NT2/D1 (cell line): ENCODE data around the gene ACVR2B.

Experiments
- DNase-seq: peaks from one replicate; pipeline ENCODE4 v3.0.0-alpha.2; 2011; ENCODE audit warnings: low read depth, low spot score
- H3K27me3 ChIP-seq: 2 replicates; pipeline ENCODE4 v1.6.0; 2011; ENCODE audit warnings: mild to moderate bottlenecking; ENCODE audit not compliant: insufficient read length, insufficient read depth
- H3K36me3 ChIP-seq: 2 replicates; pipeline ENCODE4 v1.6.1; 2011; ENCODE audit warnings: mild to moderate bottlenecking, low read length, mixed read lengths; ENCODE audit not compliant: insufficient read depth, insufficient read length
- H3K4me1 ChIP-seq: 2 replicates; pipeline ENCODE4 v1.5.1; 2011; ENCODE audit not compliant: insufficient read depth, insufficient read length
- H3K4me3 ChIP-seq: 2 replicates; pipeline ENCODE4 v1.5.1; 2011; ENCODE audit warnings: low read depth; ENCODE audit not compliant: insufficient read length
- H3K9ac ChIP-seq: 2 replicates; pipeline ENCODE4 v1.6.0; 2011; ENCODE audit warnings: low read depth; ENCODE audit not compliant: insufficient read length
- H3K9me3 ChIP-seq: 2 replicates; pipeline ENCODE4 v1.5.1; 2011; ENCODE audit warnings: mild to moderate bottlenecking, low read length; ENCODE audit not compliant: insufficient read depth
- SUZ12 ChIP-seq: IDR thresholded peaks from 2 replicates; pipeline ENCODE4 v1.6.1; 2011; ENCODE audit not compliant: insufficient read length, insufficient read depth; ENCODE audit errors: extremely low read depth
- YY1 ChIP-seq: IDR thresholded peaks from 2 replicates; pipeline ENCODE4 v1.6.1; 2011; ENCODE audit not compliant: insufficient read length, insufficient read depth
- ZNF274 ChIP-seq: IDR thresholded peaks from 2 replicates; pipeline ENCODE4 v1.6.1; 2011; ENCODE audit warnings: mild to moderate bottlenecking, low read depth, low read length

The ACVR2B gene

DNA sequence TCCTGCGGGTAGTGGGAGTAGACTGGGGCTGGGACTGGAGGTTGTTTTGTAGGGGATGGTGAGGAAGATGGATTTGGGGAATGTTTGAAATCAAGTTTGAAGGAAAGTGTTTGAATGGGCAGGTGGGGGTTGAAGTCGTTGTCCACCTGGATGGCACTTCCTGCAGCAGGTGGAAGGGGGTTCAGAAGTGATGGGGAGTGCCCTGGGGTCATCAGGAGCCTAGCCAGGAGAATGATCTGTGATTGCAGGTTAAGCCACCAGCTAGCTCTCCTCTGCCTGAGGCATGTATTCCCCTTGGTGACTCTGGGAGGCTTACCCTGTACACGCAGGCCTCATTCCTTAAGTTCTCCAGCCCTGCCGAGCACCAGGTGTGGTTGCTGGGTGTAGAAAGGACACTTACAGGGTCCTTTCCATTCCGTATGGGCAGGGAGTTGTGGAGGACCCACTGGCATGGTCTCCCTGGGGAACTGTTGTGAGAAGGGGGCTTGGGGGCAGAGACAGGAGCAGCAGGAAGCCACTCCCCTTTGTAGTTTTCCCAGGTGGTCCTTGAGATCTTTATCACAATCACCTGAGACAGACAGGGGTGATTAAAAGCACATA, 22.6 kb downstream of the ACVR2B start:
- H3K9me3 ChIP-seq = no peaks in the 10 kb centered on the region

DNA sequence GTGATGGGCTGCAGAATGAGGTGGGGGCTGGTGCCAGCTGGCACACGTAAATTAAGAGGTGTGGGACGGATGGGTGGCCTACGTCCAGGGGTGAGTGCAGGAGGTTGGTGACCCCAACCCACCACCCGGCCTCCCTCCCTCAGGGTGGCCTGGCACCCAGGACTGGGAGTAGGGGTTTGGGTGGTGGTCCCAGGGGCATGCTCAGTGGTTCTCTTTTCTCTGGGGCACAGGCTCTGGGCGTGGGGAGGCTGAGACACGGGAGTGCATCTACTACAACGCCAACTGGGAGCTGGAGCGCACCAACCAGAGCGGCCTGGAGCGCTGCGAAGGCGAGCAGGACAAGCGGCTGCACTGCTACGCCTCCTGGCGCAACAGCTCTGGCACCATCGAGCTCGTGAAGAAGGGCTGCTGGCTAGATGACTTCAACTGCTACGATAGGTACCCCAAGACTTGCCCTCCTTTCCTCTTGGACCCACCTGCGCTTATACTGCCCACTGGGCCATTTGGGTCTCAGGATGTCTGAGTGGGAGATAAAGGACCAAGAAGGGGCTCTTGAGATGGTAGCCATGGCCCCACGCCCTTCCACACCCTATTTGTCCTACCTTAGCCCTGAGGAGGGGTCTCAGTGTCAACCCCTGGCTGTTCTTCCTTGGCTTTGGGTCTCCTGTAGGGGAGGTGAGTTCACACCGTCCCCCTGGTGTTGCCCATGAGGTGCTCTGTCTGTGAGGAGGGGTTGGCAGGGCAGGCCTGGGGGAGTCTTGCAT, 23.5 kb downstream of the ACVR2B start:
- peaks cover 50% of the 10 kb centered on the region for H3K36me3 ChIP-seq
- H3K9ac ChIP-seq = no peak overlapping the region
- DNase-seq = no peak
- no peak overlapping the region for H3K4me3 ChIP-seq
- no peaks in the 10 kb centered on the region for H3K9me3 ChIP-seq
- TF ChIP-seq SUZ12 (no peak), ZNF274 (no peak), YY1 (no peak)
- H3K27me3 ChIP-seq = no peaks in the 10 kb centered on the region
- H3K4me1 ChIP-seq = peaks cover 6% of the 10 kb centered on the region

More for the DNA sequence above, 22.6 kb downstream of the ACVR2B start:
- TF ChIP-seq ZNF274 (no peak), SUZ12 (no peak), YY1 (no peak)
- no peak for DNase-seq
- Histone ChIP-seq H3K27me3 (no peaks in the 10 kb centered on the region), H3K36me3 (peaks cover 41% of the 10 kb centered on the region), H3K4me3 (no peak overlapping the region), H3K9ac (no peak overlapping the region), H3K4me1 (peaks cover 8% of the 10 kb centered on the region)

DNA sequence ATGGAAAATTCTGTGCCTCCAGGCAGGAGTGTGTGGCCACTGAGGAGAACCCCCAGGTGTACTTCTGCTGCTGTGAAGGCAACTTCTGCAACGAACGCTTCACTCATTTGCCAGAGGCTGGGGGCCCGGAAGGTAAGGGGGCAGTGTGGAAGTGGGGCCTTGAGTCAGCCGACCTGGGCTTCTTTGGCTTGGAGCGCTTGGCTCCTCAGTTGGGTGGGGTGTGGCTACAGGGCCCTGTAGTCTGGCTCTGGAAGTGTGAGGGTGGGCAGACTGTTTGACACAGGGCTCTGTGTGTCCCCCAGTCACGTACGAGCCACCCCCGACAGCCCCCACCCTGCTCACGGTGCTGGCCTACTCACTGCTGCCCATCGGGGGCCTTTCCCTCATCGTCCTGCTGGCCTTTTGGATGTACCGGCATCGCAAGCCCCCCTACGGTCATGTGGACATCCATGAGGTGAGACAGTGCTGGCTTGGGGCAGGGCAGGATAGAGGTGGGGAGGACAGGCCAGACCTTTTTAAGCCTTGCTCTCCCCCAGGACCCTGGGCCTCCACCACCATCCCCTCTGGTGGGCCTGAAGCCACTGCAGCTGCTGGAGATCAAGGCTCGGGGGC, 24.3 kb downstream of the ACVR2B start:
- Histone ChIP-seq H3K9ac (no peak overlapping the region), H3K27me3 (no peaks in the 10 kb centered on the region), H3K36me3 (peaks cover 57% of the 10 kb centered on the region), H3K9me3 (no peaks in the 10 kb centered on the region), H3K4me3 (no peak overlapping the region), H3K4me1 (peaks cover 2% of the 10 kb centered on the region)
- TF ChIP-seq SUZ12 (no peak), YY1 (no peak), ZNF274 (no peak)
- no peak for DNase-seq

DNA sequence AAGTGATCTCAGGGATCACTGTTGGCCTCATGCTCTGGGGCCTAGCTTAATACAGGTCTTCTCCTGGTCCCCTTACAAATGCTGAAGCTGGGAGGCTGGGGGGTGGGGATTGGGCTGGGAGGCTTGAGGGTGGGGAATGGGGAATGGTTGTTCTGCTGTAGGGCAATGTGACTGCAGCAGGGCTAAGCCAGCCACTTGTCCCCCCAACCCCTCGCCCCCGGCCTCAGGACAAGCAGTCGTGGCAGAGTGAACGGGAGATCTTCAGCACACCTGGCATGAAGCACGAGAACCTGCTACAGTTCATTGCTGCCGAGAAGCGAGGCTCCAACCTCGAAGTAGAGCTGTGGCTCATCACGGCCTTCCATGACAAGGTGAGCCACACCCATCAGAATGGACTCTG, 25.2 kb downstream of the ACVR2B start:
- no peaks in the 10 kb centered on the region for H3K9me3 ChIP-seq
- peaks cover 66% of the 10 kb centered on the region for H3K36me3 ChIP-seq
- TF ChIP-seq YY1 = no peak
- no peak for TF ChIP-seq ZNF274
- no peak for TF ChIP-seq SUZ12
- no peak overlapping the region for H3K9ac ChIP-seq
- no peak for DNase-seq
- H3K27me3 ChIP-seq = no peaks in the 10 kb centered on the region
- peaks cover 2% of the 10 kb centered on the region for H3K4me1 ChIP-seq
- H3K4me3 ChIP-seq = no peak overlapping the region

DNA sequence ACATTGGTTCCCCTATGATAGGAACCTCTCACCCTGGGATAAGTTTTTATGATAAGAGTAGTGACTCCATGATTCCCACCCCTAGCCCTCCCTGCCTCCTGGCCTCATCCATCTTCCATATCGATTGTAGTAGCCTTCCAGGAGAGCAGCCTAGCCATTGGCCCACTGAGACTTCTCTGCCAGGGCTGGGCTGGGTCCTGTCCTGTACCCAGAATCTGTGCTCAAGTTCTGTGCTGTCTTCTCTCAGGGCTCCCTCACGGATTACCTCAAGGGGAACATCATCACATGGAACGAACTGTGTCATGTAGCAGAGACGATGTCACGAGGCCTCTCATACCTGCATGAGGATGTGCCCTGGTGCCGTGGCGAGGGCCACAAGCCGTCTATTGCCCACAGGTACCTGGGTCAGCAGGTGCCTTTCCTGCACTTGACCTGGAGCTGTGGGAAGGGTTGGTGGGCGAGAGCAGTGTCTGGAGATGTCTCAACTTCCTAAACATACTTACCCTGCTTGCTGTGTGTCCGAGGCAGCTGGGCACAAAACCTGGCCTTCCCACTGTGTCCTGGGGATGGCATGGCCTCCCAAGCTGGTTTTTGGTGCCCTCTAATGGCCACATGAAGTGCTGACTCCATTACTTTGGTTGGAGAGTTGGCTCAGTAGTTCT, 25.9 kb downstream of the ACVR2B start:
- TF ChIP-seq ZNF274 = no peak
- no peak for TF ChIP-seq SUZ12
- no peak for TF ChIP-seq YY1
- peaks cover 71% of the 10 kb centered on the region for H3K36me3 ChIP-seq
- DNase-seq = no peak

DNA sequence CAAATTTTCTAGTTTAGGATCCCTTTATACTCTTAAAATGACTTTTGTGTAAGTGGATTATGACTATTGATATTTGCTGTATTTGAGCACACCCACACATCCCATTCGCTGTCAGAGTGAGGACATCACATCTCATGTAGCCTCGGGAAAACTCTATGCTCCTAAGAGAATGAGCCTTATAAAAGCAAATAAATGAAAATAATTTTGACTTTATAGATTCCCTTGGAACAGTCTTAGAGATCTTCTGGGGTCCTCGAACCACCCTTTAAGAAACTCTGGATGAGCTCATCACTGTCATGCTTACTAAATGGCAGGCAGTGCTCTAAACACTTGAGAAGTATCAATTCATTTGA, 26.4 kb downstream of the ACVR2B start:
- peaks cover 73% of the 10 kb centered on the region for H3K36me3 ChIP-seq
- H3K9me3 ChIP-seq = no peaks in the 10 kb centered on the region
- H3K4me1 ChIP-seq = peaks cover 2% of the 10 kb centered on the region
- no peak overlapping the region for H3K4me3 ChIP-seq
- H3K9ac ChIP-seq = no peak overlapping the region
- DNase-seq = no peak
- H3K27me3 ChIP-seq = no peaks in the 10 kb centered on the region
- no peak for TF ChIP-seq SUZ12
- no peak for TF ChIP-seq YY1
- TF ChIP-seq ZNF274 = no peak

More for the DNA sequence above, 25.9 kb downstream of the ACVR2B start:
- H3K27me3 ChIP-seq = no peaks in the 10 kb centered on the region
- no peak overlapping the region for H3K9ac ChIP-seq
- H3K9me3 ChIP-seq = no peaks in the 10 kb centered on the region
- no peak overlapping the region for H3K4me3 ChIP-seq
- peaks cover 2% of the 10 kb centered on the region for H3K4me1 ChIP-seq

DNA sequence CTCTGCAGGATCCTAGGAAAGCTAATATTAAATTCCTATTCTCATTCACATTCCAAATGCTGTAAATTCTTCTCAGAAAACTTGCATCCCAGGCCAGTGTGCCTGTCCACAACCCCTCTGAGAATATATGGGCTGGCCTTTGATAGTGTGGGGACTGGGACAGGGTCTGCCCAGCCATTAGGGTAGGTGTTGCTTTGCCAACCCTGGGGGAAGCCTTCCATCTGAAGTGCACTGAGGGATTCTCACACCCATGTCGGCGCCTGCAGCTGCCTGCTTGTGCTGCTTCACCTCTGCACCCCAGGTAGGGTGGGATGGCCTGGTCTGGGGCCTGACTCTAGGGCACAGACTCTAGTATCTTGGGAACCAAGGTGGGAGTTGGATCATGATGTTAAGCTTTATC, 27.2 kb downstream of the ACVR2B start:
- H3K4me3 ChIP-seq = no peak overlapping the region
- no peaks in the 10 kb centered on the region for H3K9me3 ChIP-seq
- H3K36me3 ChIP-seq = peaks cover 77% of the 10 kb centered on the region
- H3K9ac ChIP-seq = no peak overlapping the region
- TF ChIP-seq ZNF274 (no peak), YY1 (no peak), SUZ12 (no peak)
- no peak for DNase-seq
- H3K4me1 ChIP-seq = peaks cover 2% of the 10 kb centered on the region
- H3K27me3 ChIP-seq = no peaks in the 10 kb centered on the region
